DMS53 (cell line): Measurements from ENCODE around the gene CA6.
"Not testable (repeated sequence)": the region's sequence is repeated elsewhere in the genome, so short reads cannot be mapped to it uniquely, and the experiment has no call there.

Experiments used
- DNase-seq: peaks from one replicate; lab custom pipeline; 2025; lab: John Stamatoyannopoulos, UW

CA6 gene

GRCh38 chr1:8926707-8927694 is 18.7 kb upstream of the CA6 start:
- no peak for DNase-seq

GRCh38 chr1:8930116-8930515 is 15.6 kb upstream of the CA6 start:
- no peak for DNase-seq

- DNase-seq, result not testable (repeated sequence)
These were observed 8.6 kb upstream of the CA6 start for GRCh38 chr1:8937051-8937450.

GRCh38 chr1:8937701-8938100 is 8.0 kb upstream of the CA6 start:
- DNase-seq, result no peak

- DNase-seq, result no peak
These were observed 7.3 kb upstream of the CA6 start for GRCh38 chr1:8938232-8938999.

GRCh38 chr1:8939000-8939265 is 6.7 kb upstream of the CA6 start:
- no peak for DNase-seq

GRCh38 chr1:8939362-8939995 is 6.2 kb upstream of the CA6 start:
- DNase-seq, result no peak

- peak; percentile 55 for DNase-seq
These were observed 3.8 kb upstream of the CA6 start for GRCh38 chr1:8941906-8942305.

GRCh38 chr1:8943498-8944405 is 1.9 kb upstream of the CA6 start:
- no peak for DNase-seq

- no peak for DNase-seq
These were observed 1.5 kb downstream of the CA6 start for GRCh38 chr1:8947127-8947691.

GRCh38 chr1:8950309-8950708 is 4.6 kb downstream of the CA6 start:
- DNase-seq, result no peak

- DNase-seq, result no peak
These were observed 5.6 kb downstream of the CA6 start for GRCh38 chr1:8951231-8951630.

GRCh38 chr1:8955406-8955805 is 9.7 kb downstream of the CA6 start:
- no peak for DNase-seq

- no peak for DNase-seq
These were observed 11.0 kb downstream of the CA6 start for GRCh38 chr1:8956461-8957349.

- DNase-seq, result peak; percentile 95
These were observed 17.3 kb downstream of the CA6 start for GRCh38 chr1:8962812-8963530.

GRCh38 chr1:8963963-8964362 is 18.3 kb downstream of the CA6 start:
- DNase-seq, result no peak

GRCh38 chr1:8965121-8965820 is 19.6 kb downstream of the CA6 start:
- no peak for DNase-seq

GRCh38 chr1:8966606-8967005 is 20.9 kb downstream of the CA6 start:
- no peak for DNase-seq

GRCh38 chr1:8968902-8969301 is 23.2 kb downstream of the CA6 start:
- not testable (repeated sequence) for DNase-seq
